ENCODE measurements around the gene INSYN2A. TPM values are rescaled to one million over a fixed set of nuclear protein-coding genes. Genes with fewer than 3 reads are reported as not detected.

INSYN2A gene
- polyA plus RNA-seq, 2 of the 4 experiments (the other 2 are of a cell fraction): 0.25 to 0.54 TPM

GRCh38 chr10:127193125-127193524 lies 3.3 kb downstream of the INSYN2A start:
- CTCF ChIA-PET: no interaction called here
- no peak for DNase-seq (ENCODE audit: low read depth in 1 of 2, low spot score in 1 of 2)
- FAIRE-seq: no peak
- Histone ChIP-seq H3K4me1 (peaks cover 24% of the 10 kb centered on the region), H3K4me2 (no peak overlapping the region), H3K27ac (no peak overlapping the region), H3K4me3 (no peak overlapping the region), H3K9me3 (no peaks in the 10 kb centered on the region)
- ATAC-seq: no peak
- 81% methylated on average over 7 of the region's 7 CpGs for WGBS (ENCODE audit: missing lambda C conversion rate)
- POLR2A ChIA-PET: no interaction called here
- no peak for TF ChIP-seq KDM5A (IDR thresholded peaks at IDR 0.05)
- no peak for TF ChIP-seq RARB (CRISPR knock-in tag; IDR thresholded peaks at IDR 0.05)
- TF ChIP-seq HDAC2 (IDR thresholded peaks at IDR 0.05): no peak
- no peak for TF ChIP-seq HOXB5 (CRISPR knock-in tag; IDR thresholded peaks at IDR 0.05)
- no peak for TF ChIP-seq BHLHE40 (IDR thresholded peaks at IDR 0.05; ENCODE audit: low read depth, low read length)
- TF ChIP-seq RAD21 (conservative IDR thresholded peaks at IDR 0.05 in 1 of 2, IDR thresholded peaks at IDR 0.05 in 1 of 2): no peak
- no peak for TF ChIP-seq FOSB (CRISPR knock-in tag; IDR thresholded peaks at IDR 0.05)
- no peak for TF ChIP-seq CEBPB (IDR thresholded peaks at IDR 0.05)
- TF ChIP-seq HMGXB4 (CRISPR knock-in tag; IDR thresholded peaks at IDR 0.05; ENCODE audit: borderline replicate concordance): no peak
- no peak for TF ChIP-seq JUN (IDR thresholded peaks at IDR 0.05)
- no peak for TF ChIP-seq RCOR1 (IDR thresholded peaks at IDR 0.05; ENCODE audit: low read depth, low read length)
- TF ChIP-seq HEYL (CRISPR knock-in tag; IDR thresholded peaks at IDR 0.05): no peak
- TF ChIP-seq PHF8 (IDR thresholded peaks at IDR 0.05; ENCODE audit: borderline replicate concordance, low read depth): no peak
- TF ChIP-seq CBX2 (IDR thresholded peaks at IDR 0.05; ENCODE audit: borderline replicate concordance, low read depth): no peak
- no peak for TF ChIP-seq EHMT2 (IDR thresholded peaks at IDR 0.05; ENCODE audit: low read depth)
- TF ChIP-seq FOXS1 (CRISPR knock-in tag; IDR thresholded peaks at IDR 0.05): no peak
- no peak for TF ChIP-seq CHD4 (IDR thresholded peaks at IDR 0.05; ENCODE audit: borderline replicate concordance)

- no peaks in the 10 kb centered on the region for H3K9me3 ChIP-seq
- ATAC-seq (no peak), FAIRE-seq (no peak), DNase-seq (ENCODE audit: low read depth in 1 of 2, low spot score in 1 of 2) (no peak)
- CTCF ChIA-PET: no interaction called here
- peaks cover 17% of the 10 kb centered on the region for H3K4me1 ChIP-seq
- POLR2A ChIA-PET: no interaction called here
- H3K4me2 ChIP-seq: no peak overlapping the region
- no peak overlapping the region for H3K4me3 ChIP-seq
- no peak overlapping the region for H3K27ac ChIP-seq
- WGBS (ENCODE audit: missing lambda C conversion rate): 78% methylated on average over 5 of the region's 5 CpGs
- TF ChIP-seq CHD4 (IDR thresholded peaks at IDR 0.05; ENCODE audit: borderline replicate concordance) (no peak), HES2 (IDR thresholded peaks at IDR 0.05) (no peak), TFCP2L1 (CRISPR knock-in tag; IDR thresholded peaks at IDR 0.05) (no peak), GATA3 (IDR thresholded peaks at IDR 0.05; ENCODE audit: borderline replicate concordance) (no peak), EHMT2 (IDR thresholded peaks at IDR 0.05; ENCODE audit: low read depth) (no peak)
These were observed 6.0 kb downstream of the INSYN2A start for GRCh38 chr10:127190427-127190826.

GRCh38 chr10:127189226-127189625 lies 7.2 kb downstream of the INSYN2A start:
- Histone ChIP-seq H3K4me1 (peaks cover 5% of the 10 kb centered on the region; the same call in 2 of the 3 replicates), H3K27ac (no peak overlapping the region), H3K9me3 (no peaks in the 10 kb centered on the region), H3K4me3 (no peak overlapping the region), H3K4me2 (no peak overlapping the region)
- ATAC-seq (no peak), FAIRE-seq (no peak), DNase-seq (ENCODE audit: low read depth in 1 of 2, low spot score in 1 of 2) (no peak)
- TF ChIP-seq CBX8 (IDR thresholded peaks at IDR 0.05) (no peak), HOXA7 (CRISPR knock-in tag; IDR thresholded peaks at IDR 0.05) (no peak), CHD4 (IDR thresholded peaks at IDR 0.05; ENCODE audit: borderline replicate concordance) (no peak), BHLHE40 (IDR thresholded peaks at IDR 0.05; ENCODE audit: low read depth, low read length) (no peak), JUN (IDR thresholded peaks at IDR 0.05) (no peak), RFX5 (IDR thresholded peaks at IDR 0.05) (no peak), RARB (CRISPR knock-in tag; IDR thresholded peaks at IDR 0.05) (no peak), POLR2AphosphoS2 (conservative IDR thresholded peaks at IDR 0.05; ENCODE audit: low read length) (no peak)
- ChIA-PET CTCF (interaction anchor here (0.6 kb wide), 1 partner anchor 718 kb away, joined by 3 read pairs; the partner anchor contains the start of gene PTPRE), POLR2A (no interaction called here)

Data from A549 (cell line).